Activated B cell treated with CpG ODN at 0.5 μM for 24 hours (primary cell): Measurements from ENCODE around the gene ST8SIA5. TPM values are rescaled to one million over a fixed set of nuclear protein-coding genes. Genes with fewer than 3 reads are reported as not detected.

Experiments
- ATAC-seq: fragments of 200-7000 bp; cut with Tn5 transposase; one replicate; pipeline ENCODE4 v1.10.0; 2021; ENCODE audit warnings: low read depth, mild to moderate bottlenecking, moderate library complexity
- CTCF ChIA-PET: fragments of 350-600 bp; sonication (Branson Sonifier 250); formaldehyde crosslinking; loops from one replicate; lab custom pipeline; 2021; ENCODE audit warnings: antibody characterized with exemption; lab: Charles Lee
- POLR2A ChIA-PET: fragments of 350-600 bp; sonication (Branson Sonifier 250); formaldehyde crosslinking; loops from one replicate; lab custom pipeline; 2021; ENCODE audit warnings: antibody characterized with exemption; lab: Charles Lee
- DNase-seq: peaks from one replicate; pipeline ENCODE4 v3.0.0; 2022
- H3K27ac Mint-ChIP-seq: one replicate; pipeline ENCODE4 v1.8.0; 2020; ENCODE audit warnings: mixed read lengths
- H3K27me3 Mint-ChIP-seq: one replicate; pipeline ENCODE4 v1.8.0; 2021; ENCODE audit warnings: mixed read lengths
- H3K36me3 Mint-ChIP-seq: one replicate; pipeline ENCODE4 v1.8.0; 2021; ENCODE audit warnings: low read depth, mixed read lengths
- H3K4me1 Mint-ChIP-seq: one replicate; pipeline ENCODE4 v1.8.0; 2021; ENCODE audit warnings: mixed read lengths
- H3K4me3 Mint-ChIP-seq: one replicate; pipeline ENCODE4 v1.8.0; 2020; ENCODE audit warnings: mild to moderate bottlenecking, mixed read lengths
- H3K9me3 Mint-ChIP-seq: one replicate; pipeline ENCODE4 v1.8.0; 2020; ENCODE audit warnings: mixed read lengths
- intact Hi-C: fragments of 100-400 bp; cut with micrococcal nuclease; formaldehyde crosslinking; loops from one replicate; pipeline ENCODE4 v1.15.1; 2024
- total RNA-seq: library from RNA; stranded (reverse); gene quantifications from 2 replicates; pipeline ENCODE4 v1.2.3, GENCODE V29; 2022
- TF ChIP-seq, protein P1 (sequence below): fragments of 200-600 bp; IDR thresholded peaks from one replicate; pipeline ENCODE4 v1.8.0; 2022; ENCODE audit warnings: antibody characterized with exemption, mild to moderate bottlenecking

Gene ST8SIA5
- total RNA-seq, 1 donor from 2014 or later, result not detected

DNA sequence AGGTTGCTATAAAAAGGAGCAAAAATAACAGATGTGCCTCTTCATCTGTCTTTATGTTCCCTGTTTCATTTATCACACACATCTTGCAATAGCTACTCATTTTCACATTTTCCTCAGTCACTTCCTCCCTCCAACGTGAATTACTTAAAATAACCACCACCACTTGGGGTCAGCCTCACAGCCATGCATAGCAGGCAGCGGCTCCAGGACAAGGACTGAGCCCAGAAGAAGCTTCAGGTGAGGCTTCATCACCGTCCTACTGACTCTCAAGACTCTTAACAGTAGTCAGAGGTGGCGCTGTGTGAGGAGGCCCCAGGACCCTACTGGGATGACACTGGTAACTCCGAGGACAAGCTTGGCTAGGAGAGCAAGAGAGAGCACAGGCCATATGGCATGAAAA lies 15.5 kb upstream of the ST8SIA5 start:
- Mint-ChIP-seq H3K36me3 (no peaks in the 10 kb centered on the region), H3K27ac (no peak overlapping the region), H3K4me1 (no peaks in the 10 kb centered on the region), H3K27me3 (peaks cover 4% of the 10 kb centered on the region), H3K9me3 (no peaks in the 10 kb centered on the region), H3K4me3 (no peak overlapping the region)
- ATAC-seq, result no peak
- TF ChIP-seq, protein P1, sequence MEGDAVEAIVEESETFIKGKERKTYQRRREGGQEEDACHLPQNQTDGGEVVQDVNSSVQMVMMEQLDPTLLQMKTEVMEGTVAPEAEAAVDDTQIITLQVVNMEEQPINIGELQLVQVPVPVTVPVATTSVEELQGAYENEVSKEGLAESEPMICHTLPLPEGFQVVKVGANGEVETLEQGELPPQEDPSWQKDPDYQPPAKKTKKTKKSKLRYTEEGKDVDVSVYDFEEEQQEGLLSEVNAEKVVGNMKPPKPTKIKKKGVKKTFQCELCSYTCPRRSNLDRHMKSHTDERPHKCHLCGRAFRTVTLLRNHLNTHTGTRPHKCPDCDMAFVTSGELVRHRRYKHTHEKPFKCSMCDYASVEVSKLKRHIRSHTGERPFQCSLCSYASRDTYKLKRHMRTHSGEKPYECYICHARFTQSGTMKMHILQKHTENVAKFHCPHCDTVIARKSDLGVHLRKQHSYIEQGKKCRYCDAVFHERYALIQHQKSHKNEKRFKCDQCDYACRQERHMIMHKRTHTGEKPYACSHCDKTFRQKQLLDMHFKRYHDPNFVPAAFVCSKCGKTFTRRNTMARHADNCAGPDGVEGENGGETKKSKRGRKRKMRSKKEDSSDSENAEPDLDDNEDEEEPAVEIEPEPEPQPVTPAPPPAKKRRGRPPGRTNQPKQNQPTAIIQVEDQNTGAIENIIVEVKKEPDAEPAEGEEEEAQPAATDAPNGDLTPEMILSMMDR, result no peak
- ChIA-PET POLR2A (no interaction called here), CTCF (no interaction called here)
- intact Hi-C loops, result no loop called here
- DNase-seq, result no peak

GRCh38 chr18:46771141-46771540 lies 14.3 kb upstream of the ST8SIA5 start:
- peaks cover 4% of the 10 kb centered on the region for H3K27me3 Mint-ChIP-seq
- DNase-seq, result no peak
- no peak for ATAC-seq
- no peaks in the 10 kb centered on the region for H3K9me3 Mint-ChIP-seq
- no peaks in the 10 kb centered on the region for H3K36me3 Mint-ChIP-seq
- no peaks in the 10 kb centered on the region for H3K4me1 Mint-ChIP-seq
- intact Hi-C loops, result no loop called here
- TF ChIP-seq, protein P1, result no peak
- H3K27ac Mint-ChIP-seq, result no peak overlapping the region
- ChIA-PET CTCF (no interaction called here), POLR2A (no interaction called here)
- no peak overlapping the region for H3K4me3 Mint-ChIP-seq

- DNase-seq (no peak), ATAC-seq (no peak)
- Mint-ChIP-seq H3K4me3 (no peak overlapping the region), H3K4me1 (no peaks in the 10 kb centered on the region), H3K27me3 (peaks cover 4% of the 10 kb centered on the region), H3K9me3 (no peaks in the 10 kb centered on the region), H3K27ac (no peak overlapping the region), H3K36me3 (no peaks in the 10 kb centered on the region)
- intact Hi-C loops, result no loop called here
- TF ChIP-seq, protein P1, result no peak
- ChIA-PET POLR2A (no interaction called here), CTCF (no interaction called here)
Measured at GRCh38 chr18:46770708-46771107, 13.9 kb upstream of the ST8SIA5 start.

DNA sequence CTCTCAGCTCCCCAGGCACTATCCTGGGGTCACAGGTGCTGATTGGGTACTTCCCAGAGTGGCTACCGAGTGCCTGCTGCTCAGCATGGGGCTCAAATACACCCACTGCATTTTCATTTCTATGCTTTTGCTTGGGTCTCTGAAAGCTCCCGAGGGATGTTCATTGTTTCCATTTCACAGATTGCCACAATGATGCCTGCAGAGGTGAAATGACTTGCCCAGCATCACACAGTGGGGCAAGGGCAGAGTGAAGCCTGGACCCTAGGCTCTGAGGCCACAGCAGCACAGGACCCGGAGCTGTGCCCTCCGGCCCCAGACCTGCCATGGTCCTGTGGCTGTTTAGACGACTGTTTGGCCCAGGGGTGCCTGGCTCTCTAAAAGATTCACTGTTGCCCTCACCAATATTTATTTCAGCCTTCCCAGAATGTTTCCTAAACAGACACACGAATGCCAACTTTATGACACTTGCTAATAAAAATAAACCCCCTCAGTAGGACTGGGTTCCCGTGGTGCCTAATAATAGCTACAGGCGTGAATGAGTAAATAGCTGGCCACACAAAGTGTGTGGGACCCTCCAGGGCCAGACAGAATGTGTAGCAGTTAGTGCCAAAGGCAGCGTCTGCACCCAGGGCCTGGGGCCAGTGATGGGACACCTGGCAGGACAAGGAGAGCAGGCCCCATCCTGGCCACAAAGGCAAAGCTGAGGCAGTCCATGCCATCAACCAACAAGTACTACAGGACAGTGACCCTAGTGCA lies 11.5 kb upstream of the ST8SIA5 start:
- TF ChIP-seq, protein P1, result no peak
- Mint-ChIP-seq H3K4me3 (no peak overlapping the region), H3K27ac (no peak overlapping the region), H3K27me3 (peaks cover 4% of the 10 kb centered on the region), H3K9me3 (no peaks in the 10 kb centered on the region), H3K36me3 (no peaks in the 10 kb centered on the region), H3K4me1 (no peaks in the 10 kb centered on the region)
- ATAC-seq, result no peak
- ChIA-PET POLR2A (no interaction called here), CTCF (no interaction called here)
- intact Hi-C loops, result no loop called here
- DNase-seq, result no peak

GRCh38 chr18:46767217-46767616 lies 10.4 kb upstream of the ST8SIA5 start:
- intact Hi-C loops, result no loop called here
- Mint-ChIP-seq H3K4me1 (no peaks in the 10 kb centered on the region), H3K27ac (no peak overlapping the region), H3K4me3 (no peak overlapping the region), H3K27me3 (peaks cover 8% of the 10 kb centered on the region), H3K36me3 (no peaks in the 10 kb centered on the region), H3K9me3 (no peaks in the 10 kb centered on the region)
- TF ChIP-seq, protein P1, result no peak
- DNase-seq (no peak), ATAC-seq (no peak)
- POLR2A ChIA-PET, result no interaction called here
- CTCF ChIA-PET, result no interaction called here
